NCI-H2171 (cell line): ENCODE results near the gene LONP2.
A peak's percentile ranks its signal among the peaks of the same experiment; 100 is the strongest.

ENCODE experiments used
- DNase-seq: peaks from one replicate; lab custom pipeline; 2025; lab: John Stamatoyannopoulos, UW

Gene LONP2

GRCh38 chr16:48244080-48244862 is at the start of gene LONP2:
Gene LONP2 (plus strand): TSS chr16:48244300. CDS start chr16:48244389, 89 bp downstream.
- peak; percentile 85 for DNase-seq

GRCh38 chr16:48194828-48195556 is 49.1 kb upstream of the LONP2 start:
- DNase-seq, result peak; percentile 65

GRCh38 chr16:48197294-48197693 is 46.8 kb upstream of the LONP2 start:
- no peak for DNase-seq

GRCh38 chr16:48201515-48202201 is 42.4 kb upstream of the LONP2 start:
- no peak for DNase-seq

GRCh38 chr16:48203974-48204824 is 39.9 kb upstream of the LONP2 start:
- DNase-seq, result no peak

GRCh38 chr16:48204825-48205151 is 39.3 kb upstream of the LONP2 start:
- no peak for DNase-seq

GRCh38 chr16:48206594-48207242 is 37.4 kb upstream of the LONP2 start:
- no peak for DNase-seq

- DNase-seq, result no peak
Measured at GRCh38 chr16:48210747-48211146, 33.4 kb upstream of the LONP2 start.

- DNase-seq, result no peak
Measured at GRCh38 chr16:48212033-48212432, 32.1 kb upstream of the LONP2 start.

GRCh38 chr16:48215738-48216137 is 28.4 kb upstream of the LONP2 start:
- no peak for DNase-seq

GRCh38 chr16:48217708-48218107 is 26.4 kb upstream of the LONP2 start:
- no peak for DNase-seq

GRCh38 chr16:48218473-48218872 is 25.6 kb upstream of the LONP2 start:
- no peak for DNase-seq

- no peak for DNase-seq
Measured at GRCh38 chr16:48220891-48221290, 23.2 kb upstream of the LONP2 start.

GRCh38 chr16:48223490-48223889 is 20.6 kb upstream of the LONP2 start:
- no peak for DNase-seq

GRCh38 chr16:48225456-48225855 is 18.6 kb upstream of the LONP2 start:
- no peak for DNase-seq

GRCh38 chr16:48231727-48232492 is 12.2 kb upstream of the LONP2 start:
- no peak for DNase-seq

- no peak for DNase-seq
Measured at GRCh38 chr16:48232493-48233040, 11.5 kb upstream of the LONP2 start.

- DNase-seq, result no peak
Measured at GRCh38 chr16:48234630-48235029, 9.5 kb upstream of the LONP2 start.

GRCh38 chr16:48235058-48235555 is 9.0 kb upstream of the LONP2 start:
- DNase-seq, result no peak

- no peak for DNase-seq
Measured at GRCh38 chr16:48235556-48236136, 8.5 kb upstream of the LONP2 start.
